Endometrium (tissue), 2 donors: ENCODE measurements around the gene MED16.
"Not testable (repeated sequence)": the region's sequence is repeated elsewhere in the genome, so short reads cannot be mapped to it uniquely, and the experiment has no call there.

ENCODE experiments used
- FAIRE-seq: peaks from 2 replicates; lab custom pipeline; 2012; peaks lifted over from hg19 to GRCh38; lab: Jason Lieb, UNC
- donor health status: control.
- donor health status: control.

The MED16 gene

GRCh38 chr19:827710-828321 is 65.2 kb downstream of the MED16 start, which contains the start of gene AZU1:
TSS of gene AZU1 (plus strand) at chr19:827837. CDS start at chr19:827847, 10 bp downstream.
- FAIRE-seq: no peak

GRCh38 chr19:827314-827709 is 65.7 kb downstream of the MED16 start:
- FAIRE-seq: no peak

DNA sequence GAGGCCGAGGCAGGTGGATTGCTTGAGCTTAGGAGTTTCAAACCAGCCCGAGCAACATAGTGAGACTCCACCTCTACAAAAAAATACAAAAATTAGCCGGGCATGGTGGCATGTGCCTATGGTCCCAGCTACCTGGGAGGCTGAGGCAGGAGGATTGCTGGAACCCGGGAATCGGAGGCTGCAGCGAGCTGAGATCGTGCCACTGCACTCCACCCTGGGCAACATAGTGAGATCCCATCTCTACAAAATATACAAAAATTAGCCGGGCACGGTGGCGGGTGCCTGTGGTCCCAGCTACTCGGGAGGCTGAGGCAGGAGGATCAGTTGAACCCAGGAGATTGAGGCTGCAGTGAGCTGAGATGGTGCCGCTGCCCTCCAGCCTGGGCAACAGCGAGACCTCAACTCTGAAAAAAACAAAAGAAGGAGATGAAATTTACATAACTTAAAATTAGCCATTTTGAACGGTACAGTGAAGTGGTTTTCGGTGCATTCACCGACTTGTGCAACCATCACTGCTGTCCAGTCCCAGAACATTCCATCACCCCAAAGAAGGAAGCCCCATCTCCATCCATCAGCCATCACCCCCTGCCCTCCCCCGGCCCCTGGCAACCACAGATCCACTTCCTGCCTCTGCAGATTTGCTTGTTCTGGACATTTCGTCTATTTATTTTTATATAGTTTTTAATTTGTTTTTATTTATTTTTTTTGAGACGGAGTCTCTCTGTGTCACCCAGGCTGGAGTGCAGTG is 66.9 kb downstream of the MED16 start:
- no peak for FAIRE-seq

DNA sequence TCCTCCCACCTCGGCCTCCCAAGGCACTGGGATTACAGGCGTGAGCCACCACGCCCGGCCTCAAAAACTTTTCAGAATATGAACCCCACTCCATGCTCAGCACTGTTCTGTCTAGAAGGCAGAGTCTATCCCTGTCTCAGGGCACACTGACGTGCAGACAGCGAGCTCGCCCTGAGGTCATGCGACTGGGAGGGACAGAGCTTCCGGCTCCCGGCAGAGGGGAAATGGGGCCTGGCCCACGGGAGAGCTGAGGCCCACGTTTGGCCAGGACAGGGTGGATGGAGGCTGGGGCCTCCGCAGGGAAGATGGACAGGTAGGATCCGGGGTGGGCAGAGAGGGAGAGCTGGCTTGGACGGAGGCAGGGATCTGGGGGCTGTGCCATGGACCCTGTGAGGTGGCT is 68.1 kb downstream of the MED16 start:
- FAIRE-seq: no peak

DNA sequence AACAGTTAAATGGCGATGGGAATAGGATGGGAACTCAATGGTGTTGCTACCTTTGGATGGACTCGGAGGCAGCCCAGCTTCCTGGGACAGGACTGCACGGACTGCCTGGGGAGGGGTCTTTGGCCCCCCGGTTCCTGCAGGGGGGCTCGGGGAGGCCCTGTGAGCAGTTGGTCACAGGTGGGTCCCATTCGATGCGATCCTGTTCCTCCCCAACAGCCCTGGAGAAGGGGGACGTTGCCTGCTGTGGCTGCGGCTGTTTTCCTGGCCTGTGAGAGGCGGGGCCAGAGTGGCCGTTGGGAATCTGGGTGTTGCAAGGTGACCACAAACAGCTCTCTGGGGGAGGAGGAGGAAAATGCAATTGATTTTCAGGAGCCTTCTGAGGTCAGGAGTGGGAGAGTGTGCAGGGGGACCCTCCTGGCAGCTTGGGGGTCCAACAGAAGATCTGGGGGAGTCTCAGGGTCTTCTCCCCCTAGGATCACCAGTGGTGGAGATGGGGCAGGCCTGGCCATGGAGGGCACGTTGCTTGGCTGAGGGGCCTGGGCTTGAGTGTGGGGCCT is 69.3 kb downstream of the MED16 start:
- FAIRE-seq: no peak

DNA sequence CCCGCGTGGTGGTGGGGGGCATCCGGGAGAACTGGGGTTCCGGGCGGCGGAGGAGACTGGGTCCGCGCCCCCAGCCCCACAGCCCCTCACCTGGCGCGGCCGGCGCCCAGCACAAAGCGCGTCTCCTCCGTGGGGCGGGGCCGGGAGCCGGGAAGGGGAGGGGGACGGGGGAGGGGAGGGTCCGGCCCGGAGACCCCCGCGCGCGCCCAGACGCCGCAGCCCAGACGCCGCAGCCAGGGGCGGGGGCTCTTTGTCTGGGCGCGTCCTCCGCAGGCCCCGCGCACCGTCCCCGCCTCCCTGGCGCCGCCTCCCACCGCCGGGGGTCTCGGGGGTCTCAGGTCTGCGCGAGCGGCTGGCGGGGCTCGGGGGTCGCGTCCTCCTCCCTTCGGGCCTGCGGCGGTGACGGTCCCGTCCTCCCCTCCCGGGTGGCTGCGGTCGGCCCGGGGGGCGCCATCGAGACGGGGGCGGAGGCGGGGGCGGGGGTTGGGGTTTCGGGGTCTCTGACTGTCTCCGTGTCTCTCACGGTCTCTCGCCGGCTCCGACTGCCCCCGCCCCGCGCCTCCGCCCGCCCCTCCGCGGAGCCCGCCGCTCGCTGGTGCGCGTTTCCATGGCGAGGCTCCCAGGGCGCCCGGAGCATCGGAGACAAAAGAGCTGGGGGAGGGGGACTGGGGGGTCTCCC is 71.0 kb downstream of the MED16 start, which contains the start of gene PLPPR3:
Gene PLPPR3, minus strand, starts transcription at position 131 of the 679 bp plus-strand sequence. CDS start 396 bp downstream, outside the sequence.
- FAIRE-seq: no peak

DNA sequence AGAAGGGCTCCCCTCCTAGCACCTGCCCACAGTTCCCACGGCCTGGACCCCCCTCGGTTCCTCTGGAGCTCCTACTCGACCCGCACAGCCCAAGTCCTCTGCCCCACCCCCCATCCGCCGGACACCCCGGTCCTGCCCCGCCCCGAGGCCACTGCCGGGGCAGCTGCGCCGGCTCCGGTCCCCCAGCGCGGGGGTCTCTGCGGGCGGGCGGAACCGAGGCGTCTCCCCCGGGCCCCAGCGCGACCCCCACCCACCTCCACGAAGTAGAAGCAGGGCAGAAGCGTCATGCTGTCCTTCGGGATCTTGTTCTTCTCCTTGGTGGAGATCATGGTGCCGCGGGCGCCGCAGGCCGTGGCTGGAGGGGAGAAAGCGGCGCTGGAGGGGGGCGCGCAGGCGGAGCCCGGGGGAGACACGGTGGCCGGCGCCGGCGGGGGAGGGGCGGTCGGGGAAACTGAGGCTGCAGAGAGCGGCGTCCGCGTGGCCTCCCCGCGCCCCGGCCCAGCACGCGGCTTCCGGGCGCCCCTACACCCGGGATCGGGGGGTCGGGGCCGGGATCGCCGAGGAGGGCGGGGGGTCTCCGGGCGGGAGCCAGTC is 71.7 kb downstream of the MED16 start:
- no peak for FAIRE-seq

- FAIRE-seq: not testable (repeated sequence)
Observed at GRCh38 chr19:820212-820611, 72.8 kb downstream of the MED16 start.
